WERI-Rb-1 (cell line): ENCODE results near the gene NLRP13.

Experiments used
- DNase-seq: peaks from one replicate; pipeline ENCODE4 v3.0.0-alpha.2; 2020
- H3K27ac ChIP-seq: fragments of 250-450 bp; sonication (Bioruptor Pico); 2 replicates; pipeline ENCODE4 v1.5.1; 2020; ENCODE audit warnings: mild to moderate bottlenecking, moderate library complexity
- H3K27me3 ChIP-seq: fragments of 250-450 bp; sonication (Bioruptor Pico); 2 replicates; pipeline ENCODE4 v1.5.1; 2021; ENCODE audit warnings: mild to moderate bottlenecking, low read depth, moderate library complexity; ENCODE audit not compliant: insufficient read depth, severe bottlenecking
- H3K36me3 ChIP-seq: fragments of 250-450 bp; sonication (Bioruptor Pico); 2 replicates; pipeline ENCODE4 v1.5.1; 2020; ENCODE audit warnings: mild to moderate bottlenecking, moderate library complexity
- H3K4me3 ChIP-seq: 2 replicates; pipeline ENCODE4 v1.5.1; 2011; ENCODE audit warnings: low read depth, mild to moderate bottlenecking, control low read depth, low read length
- H3K9me3 ChIP-seq: fragments of 250-450 bp; sonication (Bioruptor Pico); 2 replicates; pipeline ENCODE4 v1.5.1; 2021; ENCODE audit warnings: mild to moderate bottlenecking, moderate library complexity; ENCODE audit not compliant: severe bottlenecking
- CTCF ChIP-seq: IDR thresholded peaks from 2 replicates; pipeline ENCODE4 v1.5.1; 2011; ENCODE audit warnings: low read depth, mild to moderate bottlenecking, control low read depth, inconsistent platforms, low read length

Gene NLRP13

GRCh38 chr19:55912916-55913315 is 19.2 kb downstream of the NLRP13 start:
- Histone ChIP-seq H3K4me3 (no peak overlapping the region), H3K27ac (no peak overlapping the region), H3K36me3 (no peaks in the 10 kb centered on the region), H3K27me3 (peaks cover 63% of the 10 kb centered on the region), H3K9me3 (peaks cover 3% of the 10 kb centered on the region)
- DNase-seq = no peak
- no peak for TF ChIP-seq CTCF

DNA sequence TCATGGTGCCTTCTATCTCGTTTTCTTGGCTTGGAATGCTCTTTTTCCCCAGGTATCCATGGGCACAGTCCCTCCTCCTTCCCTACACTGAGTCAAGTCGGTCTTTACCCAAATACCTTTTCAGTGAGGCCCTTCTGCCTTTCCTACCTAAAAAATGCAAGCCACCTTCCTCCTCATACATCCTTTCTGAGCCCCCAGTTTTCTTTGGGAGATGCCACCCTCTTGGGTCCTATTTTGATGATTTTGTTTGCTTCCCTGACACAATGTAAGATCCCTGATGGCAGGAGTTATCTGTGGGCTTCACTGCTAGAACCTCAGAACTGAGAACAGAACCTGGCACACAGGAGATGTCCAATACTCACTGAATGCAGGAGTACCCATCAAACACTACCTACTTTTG is 22.3 kb downstream of the NLRP13 start:
- no peak for DNase-seq
- H3K36me3 ChIP-seq = no peaks in the 10 kb centered on the region
- H3K9me3 ChIP-seq = no peaks in the 10 kb centered on the region
- H3K27ac ChIP-seq = no peak overlapping the region
- peaks cover 63% of the 10 kb centered on the region for H3K27me3 ChIP-seq
- TF ChIP-seq CTCF = no peak
- H3K4me3 ChIP-seq = no peak overlapping the region

DNA sequence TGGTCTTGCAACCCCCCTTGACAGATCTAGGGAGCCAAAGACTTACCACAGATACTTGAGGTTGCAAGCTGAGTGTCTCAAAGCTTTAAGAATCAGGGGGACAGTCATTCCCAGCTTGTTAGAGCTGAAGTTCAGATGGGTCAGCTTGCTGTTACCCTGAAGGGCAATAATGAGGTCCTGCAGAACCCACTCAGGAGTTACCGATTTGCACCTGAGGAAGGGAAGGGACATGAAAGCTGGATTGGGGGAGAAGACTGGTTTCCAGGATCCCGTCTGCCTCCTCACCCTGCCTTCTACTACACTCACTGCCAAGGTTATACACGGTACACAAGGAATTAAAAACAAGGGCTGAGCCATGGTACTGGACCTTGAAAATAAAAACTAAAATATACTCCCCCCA is 24.4 kb downstream of the NLRP13 start:
- no peak for TF ChIP-seq CTCF
- H3K4me3 ChIP-seq = no peak overlapping the region
- no peak overlapping the region for H3K27ac ChIP-seq
- no peak for DNase-seq
- H3K27me3 ChIP-seq = peaks cover 66% of the 10 kb centered on the region
- no peaks in the 10 kb centered on the region for H3K36me3 ChIP-seq
- no peaks in the 10 kb centered on the region for H3K9me3 ChIP-seq

- no peaks in the 10 kb centered on the region for H3K36me3 ChIP-seq
- H3K4me3 ChIP-seq = no peak overlapping the region
- no peaks in the 10 kb centered on the region for H3K9me3 ChIP-seq
- no peak for TF ChIP-seq CTCF
- no peak for DNase-seq
- H3K27ac ChIP-seq = no peak overlapping the region
- peaks cover 64% of the 10 kb centered on the region for H3K27me3 ChIP-seq
Measured at GRCh38 chr19:55907286-55907685, 24.9 kb downstream of the NLRP13 start.

- no peak for DNase-seq
Measured at GRCh38 chr19:55902080-55902751, 29.9 kb downstream of the NLRP13 start.

More at GRCh38 chr19:55902080-55902751, 29.9 kb downstream of the NLRP13 start:
- H3K9me3 ChIP-seq = no peaks in the 10 kb centered on the region
- no peak for TF ChIP-seq CTCF
- H3K27me3 ChIP-seq = peaks cover 74% of the 10 kb centered on the region
- no peak overlapping the region for H3K27ac ChIP-seq
- H3K4me3 ChIP-seq = no peak overlapping the region
- H3K36me3 ChIP-seq = no peaks in the 10 kb centered on the region
